ENCODE data around the gene ORC4.

GRCh38 chr2:147989102-147989501 is 31.4 kb downstream of the ORC4 start:
- TF ChIP-seq EZH2 (IDR thresholded peaks at IDR 0.05; ENCODE audit: borderline replicate concordance, low read length) = no peak
- no peak for TF ChIP-seq CTCF (IDR thresholded peaks at IDR 0.05; ENCODE audit: low read length)

Data from OCI-LY1 (cell line).